Measurements from ENCODE around the gene AKIRIN2. TPM values are rescaled to one million over a fixed set of nuclear protein-coding genes. Genes with fewer than 3 reads are reported as not detected.

Gene AKIRIN2
- total and polyA plus RNA-seq, 2 of the 13 experiments (the other 11 are each of a cell fraction or from before 2014, with no cell fraction given): 15.6 to 23.4 TPM

DNA sequence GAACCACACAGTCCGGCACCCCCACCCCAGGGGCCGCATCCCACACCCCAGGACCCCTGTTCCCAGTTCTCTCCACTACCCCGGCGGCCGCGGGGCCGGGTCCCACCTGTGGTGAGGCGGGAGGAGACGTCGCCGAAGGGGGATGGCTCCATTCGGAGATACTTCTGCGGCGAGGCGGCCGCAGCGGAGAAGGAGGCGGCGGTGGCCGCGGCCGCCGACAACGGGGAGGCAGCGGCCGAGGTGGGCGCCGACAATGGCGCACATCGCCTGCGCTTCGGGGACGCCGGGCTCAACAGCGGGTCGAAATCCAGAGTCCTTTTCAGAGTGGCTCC is 723 bp downstream of the AKIRIN2 start (continued):
- TF ChIP-seq, protein P1, sequence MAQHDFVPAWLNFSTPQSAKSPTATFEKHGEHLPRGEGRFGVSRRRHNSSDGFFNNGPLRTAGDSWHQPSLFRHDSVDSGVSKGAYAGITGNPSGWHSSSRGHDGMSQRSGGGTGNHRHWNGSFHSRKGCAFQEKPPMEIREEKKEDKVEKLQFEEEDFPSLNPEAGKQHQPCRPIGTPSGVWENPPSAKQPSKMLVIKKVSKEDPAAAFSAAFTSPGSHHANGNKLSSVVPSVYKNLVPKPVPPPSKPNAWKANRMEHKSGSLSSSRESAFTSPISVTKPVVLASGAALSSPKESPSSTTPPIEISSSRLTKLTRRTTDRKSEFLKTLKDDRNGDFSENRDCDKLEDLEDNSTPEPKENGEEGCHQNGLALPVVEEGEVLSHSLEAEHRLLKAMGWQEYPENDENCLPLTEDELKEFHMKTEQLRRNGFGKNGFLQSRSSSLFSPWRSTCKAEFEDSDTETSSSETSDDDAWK (CRISPR knock-in tag; IDR thresholded peaks at IDR 0.05): no peak
- TF ChIP-seq SMYD3 (CRISPR knock-in tag; IDR thresholded peaks at IDR 0.05) (no peak), ZBTB3 (CRISPR knock-in tag; IDR thresholded peaks at IDR 0.05; ENCODE audit: borderline replicate concordance, low read depth) (no peak), ZNF780A (CRISPR knock-in tag; IDR thresholded peaks at IDR 0.05) (no peak), RAD21 (CRISPR knock-in tag; IDR thresholded peaks at IDR 0.05) (no peak), MEIS2 (CRISPR knock-in tag; IDR thresholded peaks at IDR 0.05) (0 out of 2 replicates have a peak, but pooled peaks have one; percentile 8), ZNF143 (CRISPR knock-in tag; IDR thresholded peaks at IDR 0.05) (no peak), TRIM24 (CRISPR knock-in tag; IDR thresholded peaks at IDR 0.05) (no peak), ZNF720 (CRISPR knock-in tag; IDR thresholded peaks at IDR 0.05) (no peak), WIZ (CRISPR knock-in tag; IDR thresholded peaks at IDR 0.05) (no peak), ZFAT (CRISPR knock-in tag; conservative IDR thresholded peaks at IDR 0.05) (no peak), DPF2 (CRISPR knock-in tag; IDR thresholded peaks at IDR 0.05; ENCODE audit: borderline replicate concordance, low read depth) (no peak), ZNF772 (CRISPR knock-in tag; IDR thresholded peaks at IDR 0.05) (no peak), REPIN1 (CRISPR knock-in tag; IDR thresholded peaks at IDR 0.05; ENCODE audit: borderline replicate concordance, low read depth) (no peak), CBFB (CRISPR knock-in tag; IDR thresholded peaks at IDR 0.05) (no peak)
- TF ChIP-seq, protein P2, sequence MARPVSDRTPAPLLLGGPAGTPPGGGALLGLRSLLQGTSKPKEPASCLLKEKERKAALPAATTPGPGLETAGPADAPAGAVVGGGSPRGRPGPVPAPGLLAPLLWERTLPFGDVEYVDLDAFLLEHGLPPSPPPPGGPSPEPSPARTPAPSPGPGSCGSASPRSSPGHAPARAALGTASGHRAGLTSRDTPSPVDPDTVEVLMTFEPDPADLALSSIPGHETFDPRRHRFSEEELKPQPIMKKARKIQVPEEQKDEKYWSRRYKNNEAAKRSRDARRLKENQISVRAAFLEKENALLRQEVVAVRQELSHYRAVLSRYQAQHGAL (CRISPR knock-in tag; IDR thresholded peaks at IDR 0.05; ENCODE audit: not compliant biosample characterization): no peak
- TF ChIP-seq, protein P3, sequence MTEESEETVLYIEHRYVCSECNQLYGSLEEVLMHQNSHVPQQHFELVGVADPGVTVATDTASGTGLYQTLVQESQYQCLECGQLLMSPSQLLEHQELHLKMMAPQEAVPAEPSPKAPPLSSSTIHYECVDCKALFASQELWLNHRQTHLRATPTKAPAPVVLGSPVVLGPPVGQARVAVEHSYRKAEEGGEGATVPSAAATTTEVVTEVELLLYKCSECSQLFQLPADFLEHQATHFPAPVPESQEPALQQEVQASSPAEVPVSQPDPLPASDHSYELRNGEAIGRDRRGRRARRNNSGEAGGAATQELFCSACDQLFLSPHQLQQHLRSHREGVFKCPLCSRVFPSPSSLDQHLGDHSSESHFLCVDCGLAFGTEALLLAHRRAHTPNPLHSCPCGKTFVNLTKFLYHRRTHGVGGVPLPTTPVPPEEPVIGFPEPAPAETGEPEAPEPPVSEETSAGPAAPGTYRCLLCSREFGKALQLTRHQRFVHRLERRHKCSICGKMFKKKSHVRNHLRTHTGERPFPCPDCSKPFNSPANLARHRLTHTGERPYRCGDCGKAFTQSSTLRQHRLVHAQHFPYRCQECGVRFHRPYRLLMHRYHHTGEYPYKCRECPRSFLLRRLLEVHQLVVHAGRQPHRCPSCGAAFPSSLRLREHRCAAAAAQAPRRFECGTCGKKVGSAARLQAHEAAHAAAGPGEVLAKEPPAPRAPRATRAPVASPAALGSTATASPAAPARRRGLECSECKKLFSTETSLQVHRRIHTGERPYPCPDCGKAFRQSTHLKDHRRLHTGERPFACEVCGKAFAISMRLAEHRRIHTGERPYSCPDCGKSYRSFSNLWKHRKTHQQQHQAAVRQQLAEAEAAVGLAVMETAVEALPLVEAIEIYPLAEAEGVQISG (CRISPR knock-in tag; IDR thresholded peaks at IDR 0.05): no peak
- TF ChIP-seq, protein P4, sequence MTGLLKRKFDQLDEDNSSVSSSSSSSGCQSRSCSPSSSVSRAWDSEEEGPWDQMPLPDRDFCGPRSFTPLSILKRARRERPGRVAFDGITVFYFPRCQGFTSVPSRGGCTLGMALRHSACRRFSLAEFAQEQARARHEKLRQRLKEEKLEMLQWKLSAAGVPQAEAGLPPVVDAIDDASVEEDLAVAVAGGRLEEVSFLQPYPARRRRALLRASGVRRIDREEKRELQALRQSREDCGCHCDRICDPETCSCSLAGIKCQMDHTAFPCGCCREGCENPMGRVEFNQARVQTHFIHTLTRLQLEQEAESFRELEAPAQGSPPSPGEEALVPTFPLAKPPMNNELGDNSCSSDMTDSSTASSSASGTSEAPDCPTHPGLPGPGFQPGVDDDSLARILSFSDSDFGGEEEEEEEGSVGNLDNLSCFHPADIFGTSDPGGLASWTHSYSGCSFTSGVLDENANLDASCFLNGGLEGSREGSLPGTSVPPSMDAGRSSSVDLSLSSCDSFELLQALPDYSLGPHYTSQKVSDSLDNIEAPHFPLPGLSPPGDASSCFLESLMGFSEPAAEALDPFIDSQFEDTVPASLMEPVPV (CRISPR knock-in tag; IDR thresholded peaks at IDR 0.05): 0 out of 2 replicates have a peak, but pooled peaks have one; percentile 3
- TF ChIP-seq, protein P5, sequence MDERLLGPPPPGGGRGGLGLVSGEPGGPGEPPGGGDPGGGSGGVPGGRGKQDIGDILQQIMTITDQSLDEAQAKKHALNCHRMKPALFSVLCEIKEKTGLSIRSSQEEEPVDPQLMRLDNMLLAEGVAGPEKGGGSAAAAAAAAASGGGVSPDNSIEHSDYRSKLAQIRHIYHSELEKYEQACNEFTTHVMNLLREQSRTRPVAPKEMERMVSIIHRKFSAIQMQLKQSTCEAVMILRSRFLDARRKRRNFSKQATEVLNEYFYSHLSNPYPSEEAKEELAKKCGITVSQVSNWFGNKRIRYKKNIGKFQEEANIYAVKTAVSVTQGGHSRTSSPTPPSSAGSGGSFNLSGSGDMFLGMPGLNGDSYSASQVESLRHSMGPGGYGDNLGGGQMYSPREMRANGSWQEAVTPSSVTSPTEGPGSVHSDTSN (CRISPR knock-in tag; IDR thresholded peaks at IDR 0.05): no peak
- TF ChIP-seq, protein P6, sequence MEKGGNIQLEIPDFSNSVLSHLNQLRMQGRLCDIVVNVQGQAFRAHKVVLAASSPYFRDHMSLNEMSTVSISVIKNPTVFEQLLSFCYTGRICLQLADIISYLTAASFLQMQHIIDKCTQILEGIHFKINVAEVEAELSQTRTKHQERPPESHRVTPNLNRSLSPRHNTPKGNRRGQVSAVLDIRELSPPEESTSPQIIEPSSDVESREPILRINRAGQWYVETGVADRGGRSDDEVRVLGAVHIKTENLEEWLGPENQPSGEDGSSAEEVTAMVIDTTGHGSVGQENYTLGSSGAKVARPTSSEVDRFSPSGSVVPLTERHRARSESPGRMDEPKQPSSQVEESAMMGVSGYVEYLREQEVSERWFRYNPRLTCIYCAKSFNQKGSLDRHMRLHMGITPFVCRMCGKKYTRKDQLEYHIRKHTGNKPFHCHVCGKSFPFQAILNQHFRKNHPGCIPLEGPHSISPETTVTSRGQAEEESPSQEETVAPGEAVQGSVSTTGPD (CRISPR knock-in tag; IDR thresholded peaks at IDR 0.05): no peak
